Thymus (tissue), 11 donors: ENCODE measurements around the gene PGRMC2. TPM values are rescaled to one million over a fixed set of nuclear protein-coding genes. Genes with fewer than 3 reads are reported as not detected.

Experiments
- DNase-seq, 9 donors: peaks; one replicate each; pipeline ENCODE4 v3.0.0-alpha.2; 2013; ENCODE audit warnings: low spot score in 9 of 9, low read depth in 6 of 9, missing footprints in 1 of 9
- H3K27ac ChIP-seq, 2 donors: one replicate each; pipeline ENCODE4 v1.5.1; 2013; ENCODE audit warnings: control low read depth in 1 of 2, low read depth in 1 of 2, low read length in 1 of 2, mild to moderate bottlenecking in 1 of 2, moderate library complexity in 1 of 2
- H3K27me3 ChIP-seq, 2 donors: one replicate each; pipeline ENCODE4 v1.5.1; 2013; ENCODE audit warnings: low read length in 1 of 2; ENCODE audit not compliant: control insufficient read depth in 2 of 2, insufficient read depth in 1 of 2
- H3K36me3 ChIP-seq, 2 donors: one replicate each; pipeline ENCODE4 v1.5.1; 2013; ENCODE audit warnings: low read length in 1 of 2, mild to moderate bottlenecking in 1 of 2, moderate library complexity in 1 of 2; ENCODE audit not compliant: control insufficient read depth in 2 of 2, insufficient read depth in 2 of 2
- H3K4me1 ChIP-seq, 2 donors: one replicate each; pipeline ENCODE4 v1.5.1; 2013; ENCODE audit warnings: low read length in 2 of 2; ENCODE audit not compliant: control insufficient read depth in 2 of 2, insufficient read depth in 2 of 2
- H3K4me3 ChIP-seq, 2 donors: one replicate each; pipeline ENCODE4 v1.5.1; 2013; ENCODE audit warnings: low read length in 2 of 2, control low read depth in 1 of 2, mild to moderate bottlenecking in 1 of 2
- H3K9me3 ChIP-seq, 2 donors: one replicate each; pipeline ENCODE4 v1.5.1; 2013; ENCODE audit warnings: low read length in 1 of 2, mild to moderate bottlenecking in 1 of 2; ENCODE audit not compliant: control insufficient read depth in 2 of 2, insufficient read depth in 1 of 2
- WGBS: extraction: QIAGEN DNeasy Blood & Tissue Kit; methylation state at CpG from one replicate; pipeline ENCODE4 v1.1.7; 2013; 5-methylcytosine and 5-hydroxymethylcytosine counted together
- polyA plus RNA-seq: library from polyadenylated mRNA; stranded (reverse); fragments of 200-250 nt; gene quantifications from one replicate; pipeline ENCODE4 v1.2.3, GENCODE V29; 2013
- total RNA-seq: library from RNA; stranded (reverse); fragments of 120-200 nt; gene quantifications from one replicate; pipeline ENCODE4 v1.2.4, GENCODE V29; 2013
- donor health status: healthy.

The PGRMC2 gene
- total and polyA plus RNA-seq, 2 donors = 7.5 to 34.1 TPM

DNA sequence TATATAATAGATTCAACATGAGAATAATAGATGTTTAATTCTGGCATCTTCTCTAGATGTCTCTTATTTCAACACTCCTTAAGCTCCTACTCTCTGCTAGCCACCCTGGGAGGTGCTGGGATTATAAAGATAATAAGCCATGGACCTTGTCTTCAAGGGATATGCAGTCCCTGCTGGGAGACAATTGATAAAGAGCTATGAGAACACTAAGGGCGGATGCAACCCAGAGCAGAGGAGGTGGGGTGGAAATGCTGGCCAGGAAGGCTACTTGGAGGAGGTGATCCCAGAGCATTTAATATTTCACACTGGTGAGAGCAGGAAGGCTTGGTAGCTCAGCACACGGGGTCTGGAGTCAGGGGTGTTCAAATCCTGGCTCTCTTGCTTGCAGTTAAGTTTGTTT is 18.3 kb upstream of the PGRMC2 start:
- 97% methylated on average over 2 of the region's 2 CpGs for WGBS
- no peak overlapping the region for H3K4me3 ChIP-seq
- H3K9me3 ChIP-seq = no peaks in the 10 kb centered on the region
- no peak for DNase-seq
- no peaks in the 10 kb centered on the region for H3K4me1 ChIP-seq
- H3K27me3 ChIP-seq = no peaks in the 10 kb centered on the region
- no peaks in the 10 kb centered on the region for H3K36me3 ChIP-seq
- H3K27ac ChIP-seq = no peak overlapping the region

DNA sequence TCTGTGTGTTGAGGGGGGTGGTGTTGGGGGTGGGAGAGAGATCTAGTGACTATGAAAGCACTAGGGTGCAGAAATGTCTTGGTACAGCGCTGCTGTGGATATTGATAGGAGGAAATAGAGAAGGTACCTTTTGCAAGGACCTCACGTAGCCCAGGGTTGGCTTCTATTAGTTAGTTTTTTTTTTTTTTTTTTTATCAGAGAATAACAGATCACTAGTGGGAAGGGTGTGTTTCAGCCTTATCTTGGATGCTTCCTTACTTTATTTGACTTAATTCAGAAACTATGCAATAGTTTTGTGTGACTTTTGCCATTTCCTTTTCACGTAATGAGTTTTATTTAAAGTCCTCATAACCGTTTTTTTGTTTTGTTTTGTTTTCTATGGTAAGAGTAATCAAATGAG is 16.4 kb upstream of the PGRMC2 start:
- H3K9me3 ChIP-seq = no peaks in the 10 kb centered on the region
- no peaks in the 10 kb centered on the region for H3K36me3 ChIP-seq
- H3K4me1 ChIP-seq = no peaks in the 10 kb centered on the region
- no peaks in the 10 kb centered on the region for H3K27me3 ChIP-seq
- no peak overlapping the region for H3K27ac ChIP-seq
- 96% methylated on average over 4 of the region's 4 CpGs for WGBS
- no peak for DNase-seq
- H3K4me3 ChIP-seq = no peak overlapping the region

DNA sequence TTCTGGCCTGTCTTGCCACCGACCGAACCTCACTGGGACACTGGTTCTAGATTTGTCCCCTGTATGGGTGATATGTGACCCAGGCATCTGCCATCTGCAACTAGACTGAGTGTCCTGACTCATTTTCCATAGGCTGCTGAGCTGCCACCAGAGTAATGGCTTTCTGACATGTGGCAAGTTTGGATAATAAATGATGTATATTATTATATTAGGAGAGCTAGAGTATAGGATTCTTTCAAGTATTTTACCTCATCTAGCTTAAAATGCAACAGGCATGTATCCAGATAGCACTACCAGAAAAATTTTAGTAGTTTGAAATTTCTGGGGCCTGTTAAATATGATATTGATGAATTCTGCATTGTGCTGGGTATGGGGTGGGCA is 15.8 kb upstream of the PGRMC2 start:
- Histone ChIP-seq H3K4me1 (no peaks in the 10 kb centered on the region), H3K27ac (no peak overlapping the region), H3K27me3 (no peaks in the 10 kb centered on the region), H3K9me3 (no peaks in the 10 kb centered on the region), H3K36me3 (no peaks in the 10 kb centered on the region), H3K4me3 (no peak overlapping the region)
- WGBS = 97% methylated on average over 2 of the region's 2 CpGs
- no peak for DNase-seq

DNA sequence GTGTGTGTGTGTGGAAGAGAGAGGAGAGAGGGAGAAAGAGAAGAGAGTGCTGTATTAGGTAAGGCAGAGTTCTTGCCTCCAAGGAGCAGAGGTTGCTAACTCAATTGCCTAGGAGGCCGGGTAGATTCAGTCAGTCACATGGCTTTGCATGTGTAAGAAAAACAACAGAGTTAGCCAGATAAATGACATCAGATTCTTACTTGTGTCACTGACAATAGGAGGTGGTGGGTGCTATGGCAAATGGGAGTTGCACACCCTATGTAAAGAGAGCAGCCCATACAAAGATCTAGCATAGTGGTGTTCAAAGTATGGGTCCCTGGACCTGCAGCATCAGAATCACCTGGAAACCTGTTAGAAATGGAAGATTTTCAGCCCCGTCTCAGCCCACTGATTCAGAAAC is 14.4 kb upstream of the PGRMC2 start:
- no peak for DNase-seq
- Histone ChIP-seq H3K27ac (no peak overlapping the region), H3K27me3 (no peaks in the 10 kb centered on the region), H3K4me1 (no peaks in the 10 kb centered on the region), H3K9me3 (no peaks in the 10 kb centered on the region), H3K36me3 (no peaks in the 10 kb centered on the region), H3K4me3 (no peak overlapping the region)
- 95% methylated on average over 2 of the region's 2 CpGs for WGBS

DNA sequence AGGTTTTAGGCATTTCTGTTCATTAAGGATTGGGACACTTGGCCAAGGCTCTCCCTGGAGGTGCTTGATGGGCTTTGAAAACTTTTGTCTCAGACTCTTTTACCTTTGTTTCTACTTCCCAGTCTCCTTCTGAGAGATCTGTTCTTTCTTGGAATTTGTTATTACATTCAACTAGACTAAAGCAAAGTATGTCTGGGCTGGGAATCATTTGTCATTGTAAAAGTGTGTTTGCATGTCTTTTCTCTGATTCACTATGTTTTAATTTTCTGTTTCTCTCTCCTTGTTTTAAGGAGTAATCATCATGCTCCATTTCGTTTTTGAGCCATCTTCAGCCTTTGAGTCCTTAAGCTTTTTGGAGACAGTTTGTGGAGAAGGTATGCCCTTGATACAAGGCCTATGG is 12.2 kb upstream of the PGRMC2 start:
- 90% methylated on average over 1 of the region's 1 CpG for WGBS
- Histone ChIP-seq H3K27ac (no peak overlapping the region), H3K4me3 (no peak overlapping the region), H3K9me3 (no peaks in the 10 kb centered on the region), H3K4me1 (no peaks in the 10 kb centered on the region), H3K36me3 (no peaks in the 10 kb centered on the region), H3K27me3 (no peaks in the 10 kb centered on the region)
- no peak for DNase-seq

DNA sequence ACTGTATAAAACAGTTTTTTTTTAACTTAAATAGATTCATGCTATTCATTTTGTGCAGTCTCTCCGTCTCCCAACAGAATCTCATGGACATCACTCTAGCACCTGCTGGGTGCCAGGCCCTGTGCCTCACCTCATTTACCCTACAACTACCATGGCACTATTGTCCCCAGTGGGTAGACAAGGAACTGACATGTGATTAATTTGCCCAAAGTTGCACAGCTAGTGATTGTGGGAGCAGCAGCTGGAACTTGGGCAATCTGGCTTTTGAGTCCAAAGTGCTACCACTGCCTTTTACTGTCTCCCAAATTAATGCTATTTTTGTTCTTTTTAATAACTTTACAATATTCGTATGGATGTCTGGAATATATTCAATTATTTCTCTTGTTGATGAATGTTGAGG is 11.2 kb upstream of the PGRMC2 start:
- no peaks in the 10 kb centered on the region for H3K27me3 ChIP-seq
- H3K4me1 ChIP-seq = no peaks in the 10 kb centered on the region
- 98% methylated on average over 2 of the region's 2 CpGs for WGBS
- no peak for DNase-seq
- no peak overlapping the region for H3K27ac ChIP-seq
- no peaks in the 10 kb centered on the region for H3K36me3 ChIP-seq
- H3K4me3 ChIP-seq = no peak overlapping the region
- no peaks in the 10 kb centered on the region for H3K9me3 ChIP-seq

DNA sequence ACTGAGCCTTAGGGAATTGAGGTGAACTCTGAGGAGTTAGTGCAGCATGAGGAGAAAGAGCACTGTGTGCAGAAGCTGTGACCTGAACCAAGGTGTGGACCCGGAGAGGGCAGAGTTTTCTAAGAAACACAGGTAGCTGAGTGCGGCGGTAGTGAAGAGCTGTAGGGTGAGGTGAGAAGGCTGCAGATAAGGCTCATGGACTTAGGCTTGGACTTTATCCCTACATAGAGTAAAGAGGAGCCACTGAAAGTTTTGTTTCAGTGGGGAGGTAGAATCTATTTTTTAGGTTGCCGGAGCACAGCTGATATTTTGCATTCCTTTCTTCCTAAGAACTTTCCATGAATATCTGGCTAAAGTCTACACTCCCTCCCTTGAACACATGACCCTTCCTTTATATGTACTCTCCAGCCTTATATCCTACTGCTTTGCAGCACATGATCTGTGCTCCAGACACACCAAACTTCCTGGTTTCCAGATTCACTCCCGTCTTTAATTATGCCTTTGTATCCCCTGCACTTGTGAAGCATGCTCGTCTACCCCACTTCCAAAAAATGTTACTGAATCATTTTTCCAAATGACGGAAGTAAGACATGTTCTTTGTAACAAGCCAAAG is 10.6 kb upstream of the PGRMC2 start:
- no peaks in the 10 kb centered on the region for H3K36me3 ChIP-seq
- no peak overlapping the region for H3K27ac ChIP-seq
- WGBS = 98% methylated on average over 7 of the region's 7 CpGs
- no peaks in the 10 kb centered on the region for H3K4me1 ChIP-seq
- H3K27me3 ChIP-seq = no peaks in the 10 kb centered on the region
- H3K4me3 ChIP-seq = no peak overlapping the region
- no peak for DNase-seq
- no peaks in the 10 kb centered on the region for H3K9me3 ChIP-seq

DNA sequence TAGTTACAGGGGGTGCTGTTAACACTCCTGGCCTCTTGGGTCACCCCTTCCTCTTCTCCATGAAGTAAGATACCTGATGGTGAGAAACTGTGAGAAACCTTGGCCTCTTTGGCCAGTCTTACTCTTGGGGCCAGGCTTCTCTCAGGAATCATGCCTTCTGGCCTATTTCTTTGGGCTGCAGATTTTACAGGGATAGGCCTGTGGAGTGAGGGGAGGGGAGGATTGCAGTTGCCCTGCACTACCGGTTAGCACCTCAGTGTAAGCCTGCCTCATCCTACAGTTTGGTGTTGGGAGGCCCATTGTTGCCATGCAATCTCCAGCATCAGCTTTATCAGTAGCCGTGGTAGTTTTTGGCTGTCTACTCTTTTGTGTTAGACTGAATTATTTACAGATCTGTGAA is 7.6 kb upstream of the PGRMC2 start:
- no peaks in the 10 kb centered on the region for H3K36me3 ChIP-seq
- DNase-seq = no peak
- no peaks in the 10 kb centered on the region for H3K27me3 ChIP-seq
- H3K9me3 ChIP-seq = no peaks in the 10 kb centered on the region
- no peak overlapping the region for H3K27ac ChIP-seq
- WGBS = 94% methylated on average over 2 of the region's 2 CpGs
- no peak overlapping the region for H3K4me3 ChIP-seq
- no peaks in the 10 kb centered on the region for H3K4me1 ChIP-seq

DNA sequence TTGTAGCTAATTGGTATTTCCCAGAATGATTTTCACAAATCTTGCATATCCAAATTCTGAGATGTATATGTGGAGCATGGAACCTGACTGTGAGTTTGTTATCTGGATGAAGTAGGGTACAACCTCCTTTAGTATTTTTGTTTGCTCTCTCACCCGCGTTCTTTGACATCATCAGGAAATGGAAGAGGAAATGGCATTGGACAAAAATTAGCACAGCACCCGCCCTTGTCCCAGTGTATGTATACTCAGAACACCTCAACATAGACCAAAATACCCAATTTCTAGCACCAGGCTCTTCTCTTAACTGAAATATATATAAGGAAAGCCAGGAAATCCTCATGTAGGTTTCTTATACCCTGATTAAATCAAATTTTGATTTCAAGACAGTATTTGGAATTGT is 6.9 kb upstream of the PGRMC2 start:
- 91% methylated on average over 3 of the region's 3 CpGs for WGBS
- no peak for DNase-seq
- Histone ChIP-seq H3K36me3 (no peaks in the 10 kb centered on the region), H3K4me3 (no peak overlapping the region), H3K9me3 (no peaks in the 10 kb centered on the region), H3K27me3 (no peaks in the 10 kb centered on the region), H3K27ac (no peak overlapping the region), H3K4me1 (no peaks in the 10 kb centered on the region)

DNA sequence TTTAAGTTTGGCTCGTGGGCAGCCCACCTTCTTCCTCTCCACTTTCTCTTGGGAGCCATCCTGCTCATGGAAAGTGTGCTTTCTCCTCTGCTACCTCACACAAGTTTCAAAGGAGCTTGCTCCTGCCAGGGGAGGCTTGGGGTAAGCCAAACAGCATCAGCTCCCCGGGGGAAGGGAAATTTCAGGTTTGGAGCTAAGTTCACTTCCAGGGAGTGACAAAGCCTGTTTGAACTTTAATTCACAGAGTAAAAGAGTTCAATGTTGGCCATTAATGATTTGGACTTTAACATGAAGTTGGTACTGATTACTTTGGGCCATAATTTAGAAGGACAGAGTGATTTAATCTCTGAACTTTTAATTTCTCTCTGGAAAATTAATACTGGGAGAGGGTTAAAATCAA is 4.7 kb upstream of the PGRMC2 start:
- Histone ChIP-seq H3K4me1 (peaks cover 0 to 6% of the 10 kb centered on the region in 2 donors), H3K27me3 (no peaks in the 10 kb centered on the region), H3K4me3 (no peak overlapping the region), H3K9me3 (no peaks in the 10 kb centered on the region), H3K27ac (no peak overlapping the region), H3K36me3 (no peaks in the 10 kb centered on the region)
- WGBS = 96% methylated on average over 2 of the region's 2 CpGs
- no peak for DNase-seq
